GM12865 (cell line): ENCODE results near the gene SYNPO2.

Experiments used
- DNase-seq: peaks from one replicate; pipeline ENCODE4 v3.0.0; 2010; ENCODE audit warnings: low read depth
- H3K4me3 ChIP-seq: 2 replicates; pipeline ENCODE4 v1.5.1; 2011; ENCODE audit warnings: mild to moderate bottlenecking, low read depth, low read length, control low read depth
- CTCF ChIP-seq: IDR thresholded peaks from 2 replicates; pipeline ENCODE4 v1.5.1; 2011; ENCODE audit warnings: low read length, control low read depth, low read depth, inconsistent platforms; ENCODE audit not compliant: insufficient read depth; ENCODE audit errors: missing control alignments

Gene SYNPO2

GRCh38 chr4:119034276-119035008 is 145.8 kb downstream of the SYNPO2 start:
- no peak overlapping the region for H3K4me3 ChIP-seq
- no peak for DNase-seq
- no peak for TF ChIP-seq CTCF

GRCh38 chr4:119035951-119036737 is 147.5 kb downstream of the SYNPO2 start:
- no peak for DNase-seq
- TF ChIP-seq CTCF: no peak
- H3K4me3 ChIP-seq: no peak overlapping the region

- no peak overlapping the region for H3K4me3 ChIP-seq
- no peak for DNase-seq
- no peak for TF ChIP-seq CTCF
Observed at GRCh38 chr4:119037709-119038108, 149.1 kb downstream of the SYNPO2 start.

DNA sequence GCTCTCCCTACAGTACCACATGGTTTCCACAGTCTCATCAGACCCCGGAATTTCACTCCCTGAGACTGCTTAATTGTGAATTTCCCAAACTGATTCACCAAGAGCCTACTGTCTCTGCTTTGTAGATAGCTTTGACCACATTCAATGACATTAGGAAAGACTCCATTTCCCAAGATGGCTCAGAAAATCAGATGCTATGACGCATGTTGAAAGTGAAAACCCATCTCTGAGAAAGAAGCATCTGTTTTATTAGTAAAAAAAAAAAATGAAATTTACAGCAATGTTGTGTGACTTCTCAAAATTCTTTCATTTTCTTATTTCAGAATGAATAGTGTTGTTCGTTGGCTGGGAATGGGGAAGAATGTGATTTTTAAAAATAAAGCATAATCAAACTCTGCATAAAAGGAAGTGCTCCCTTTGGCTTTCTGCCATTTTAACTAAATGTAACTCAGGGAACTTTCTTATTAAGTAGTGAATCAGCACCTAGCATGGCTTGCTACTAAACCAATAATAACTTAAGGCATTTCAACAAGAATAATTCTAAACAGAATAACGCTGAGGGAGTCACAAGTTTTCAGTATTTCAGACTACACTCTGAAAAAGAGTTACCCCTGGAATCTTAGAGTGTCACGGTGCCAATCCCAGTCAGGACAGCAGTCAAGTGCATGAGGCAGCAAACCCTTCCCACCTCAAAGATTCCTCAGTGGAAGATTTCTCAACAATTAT is 149.6 kb downstream of the SYNPO2 start:
- H3K4me3 ChIP-seq: no peak overlapping the region
- DNase-seq: peak; percentile 57
- no peak for TF ChIP-seq CTCF

GRCh38 chr4:119039160-119039559 is 150.5 kb downstream of the SYNPO2 start:
- no peak overlapping the region for H3K4me3 ChIP-seq
- no peak for TF ChIP-seq CTCF
- no peak for DNase-seq

DNA sequence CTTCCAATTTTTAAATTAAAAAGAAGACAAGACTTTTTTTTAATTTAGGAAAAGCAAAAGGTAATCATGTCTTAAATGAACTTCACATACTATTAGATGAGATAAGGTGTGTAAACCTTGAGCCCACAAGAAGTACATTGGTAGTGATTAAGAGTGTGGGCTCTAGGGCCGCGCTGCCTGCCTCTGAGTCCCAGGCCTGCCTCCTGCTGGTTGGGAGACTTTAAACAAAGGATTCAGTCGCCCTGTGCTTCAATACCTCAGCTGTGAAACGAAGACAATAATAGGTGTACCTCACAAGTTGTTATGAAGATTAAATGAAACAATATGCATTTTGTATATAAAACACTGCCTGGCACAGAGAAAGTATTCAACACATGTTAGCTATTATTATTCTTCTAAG is 151.1 kb downstream of the SYNPO2 start:
- no peak for TF ChIP-seq CTCF
- no peak overlapping the region for H3K4me3 ChIP-seq
- DNase-seq: no peak
